B cell (primary cell): ENCODE measurements around the gene CAPZA1. TPM values are rescaled to one million over a fixed set of nuclear protein-coding genes. Genes with fewer than 3 reads are reported as not detected.

Source experiments
- ATAC-seq: fragments of 200-7000 bp; cut with Tn5 transposase; one replicate; pipeline ENCODE4 v1.10.0; 2021; ENCODE audit warnings: low read depth, mild to moderate bottlenecking, moderate number of reproducible peaks, moderate library complexity
- CTCF ChIA-PET: fragments of 350-600 bp; sonication (Branson Sonifier 250); formaldehyde crosslinking; loops from one replicate; lab custom pipeline; 2021; ENCODE audit warnings: antibody characterized with exemption, inconsistent platforms; lab: Charles Lee
- POLR2A ChIA-PET: fragments of 350-600 bp; sonication (Branson Sonifier 250); formaldehyde crosslinking; loops from one replicate; lab custom pipeline; 2021; ENCODE audit warnings: antibody characterized with exemption; lab: Charles Lee
- DNase-seq: peaks from one replicate; pipeline ENCODE4 v3.0.0; 2013
- H2AFZ ChIP-seq: 2 replicates; pipeline ENCODE4 v1.6.1; 2012; ENCODE audit warnings: mild to moderate bottlenecking, low read depth, low read length; ENCODE audit not compliant: insufficient read depth, poor library complexity, severe bottlenecking
- H3K27ac ChIP-seq, 2 donors: 1 replicate in 1 of 2; 2 replicates in 1 of 2; pipeline ENCODE4 v1.5.1; 2012 to 2013; ENCODE audit warnings: low read length in 2 of 2, mild to moderate bottlenecking in 2 of 2, moderate library complexity in 1 of 2
- H3K27me3 ChIP-seq, 4 experiments: fragments of 200-600 bp in 1 of 4; sonication (generic) in 1 of 4; replicated peaks in 1 of 4; 1 replicate in 2 of 4; 2 replicates in 2 of 4; pipeline versions ENCODE4 v1.6.1 to v1.7.0; 2013 to 2016; ENCODE audit warnings: low read length in 3 of 4, mild to moderate bottlenecking in 2 of 4, mixed read lengths in 1 of 4, moderate library complexity in 1 of 4; ENCODE audit not compliant: insufficient read depth in 4 of 4, control insufficient read depth in 3 of 4; ENCODE audit errors: control extremely low read depth in 1 of 4
- H3K36me3 ChIP-seq, 2 experiments: replicated peaks in 1 of 2; 1 replicate in 1 of 2; 2 replicates in 1 of 2; pipeline versions ENCODE4 v1.6.1 to v1.7.1; 2013; ENCODE audit warnings: low read length in 1 of 2; ENCODE audit not compliant: insufficient read depth in 2 of 2, control insufficient read depth in 1 of 2; ENCODE audit errors: control extremely low read depth in 1 of 2, extremely low read depth in 1 of 2
- H3K4me1 ChIP-seq, 2 donors: fragments of 200-600 bp in 1 of 2; sonication (generic) in 1 of 2; 1 replicate in 1 of 2; 2 replicates in 1 of 2; pipeline versions ENCODE4 v1.5.1 to v1.6.1; 2013 to 2017; ENCODE audit warnings: low read length in 2 of 2; ENCODE audit not compliant: control insufficient read depth in 2 of 2, insufficient read depth in 2 of 2
- H3K4me2 ChIP-seq: replicated peaks from 2 replicates; pipeline ENCODE3; 2012; ENCODE audit warnings: mild to moderate bottlenecking, low read depth, low read length; ENCODE audit not compliant: poor library complexity, severe bottlenecking
- H3K4me3 ChIP-seq, 5 experiments: fragments of 200-600 bp in 1 of 5; sonication (generic) in 1 of 5; 1 replicate in 3 of 5; 2 replicates in 2 of 5; pipeline versions ENCODE4 v1.5.1 to v1.7.0; 2011 to 2016; ENCODE audit warnings: low read length in 4 of 5, mild to moderate bottlenecking in 4 of 5, low read depth in 2 of 5, control low read depth in 1 of 5, moderate library complexity in 1 of 5; ENCODE audit not compliant: insufficient read depth in 1 of 5; ENCODE audit errors: control extremely low read depth in 1 of 5, extremely low read depth in 1 of 5
- H3K79me2 ChIP-seq: fragments of 200-600 bp; sonication (generic); one replicate; pipeline ENCODE4 v1.6.0; 2016; ENCODE audit warnings: low read length; ENCODE audit not compliant: control insufficient read depth, insufficient read depth
- H3K9ac ChIP-seq: fragments of 200-600 bp; sonication (generic); 2 replicates; pipeline ENCODE4 v1.6.1; 2017; ENCODE audit warnings: mild to moderate bottlenecking, low read length, moderate library complexity
- H3K9me3 ChIP-seq, 3 donors: one replicate each; pipeline versions ENCODE4 v1.6.1 to v1.7.1; 2013; ENCODE audit warnings: low read length in 2 of 3; ENCODE audit not compliant: control insufficient read depth in 2 of 3, insufficient read depth in 1 of 3; ENCODE audit errors: control extremely low read depth in 1 of 3
- H4K20me1 ChIP-seq: 2 replicates; pipeline ENCODE4 v1.6.0; 2012; ENCODE audit warnings: mild to moderate bottlenecking, low read length; ENCODE audit not compliant: insufficient read depth, control insufficient read depth, poor library complexity, severe bottlenecking
- H3K27ac Mint-ChIP-seq: one replicate; pipeline ENCODE4 v1.8.0; 2021; ENCODE audit warnings: mixed read lengths
- H3K27me3 Mint-ChIP-seq: one replicate; pipeline ENCODE4 v1.8.0; 2021; ENCODE audit warnings: mixed read lengths
- H3K4me1 Mint-ChIP-seq: one replicate; pipeline ENCODE4 v1.8.0; 2021; ENCODE audit warnings: mixed read lengths
- H3K4me3 Mint-ChIP-seq: one replicate; pipeline ENCODE4 v1.8.0; 2021; ENCODE audit warnings: mixed read lengths
- H3K9me3 Mint-ChIP-seq: one replicate; pipeline ENCODE4 v1.8.0; 2022; ENCODE audit warnings: mixed read lengths; ENCODE audit not compliant: insufficient read depth
- EZH2 ChIP-seq: IDR thresholded peaks from 2 replicates; pipeline ENCODE4 v1.6.1; 2012; ENCODE audit warnings: borderline replicate concordance, low read depth, mild to moderate bottlenecking, moderate library complexity, low read length; ENCODE audit not compliant: insufficient read depth, poor library complexity, severe bottlenecking
- WGBS: methylation state at CpG from one replicate; pipeline ENCODE4 v1.1.5; 2013; ENCODE audit warnings: missing lambda C conversion rate; ENCODE audit not compliant: insufficient coverage; 5-methylcytosine and 5-hydroxymethylcytosine counted together
- intact Hi-C: fragments of 100-400 bp; cut with micrococcal nuclease; formaldehyde crosslinking; loops from one replicate; pipeline ENCODE4 v1.10.0; 2022
- polyA plus RNA-seq: library from polyadenylated mRNA; depleted of rRNA; stranded (reverse); fragments of >200 nt; gene quantifications from 2 replicates; pipeline ENCODE4 v1.2.3, GENCODE V29; 2012
- total RNA-seq, 2 donors: library from RNA; stranded (reverse); fragments of 120-200 nt in 1 of 2; gene quantifications; 1 replicate in 1 of 2; 2 replicates in 1 of 2; pipeline versions ENCODE4 v1.2.3 to v1.2.4, GENCODE V29; 2013 to 2022
- TF ChIP-seq, protein P1 (sequence below): fragments of 200-600 bp; IDR thresholded peaks from one replicate; pipeline ENCODE4 v1.8.0; 2022; ENCODE audit warnings: antibody characterized with exemption, mild to moderate bottlenecking

CAPZA1 gene
- total and polyA plus RNA-seq, 2 donors (not counting 1 experiment from before 2014, with no cell fraction given): 52.2 to 172 TPM

DNA sequence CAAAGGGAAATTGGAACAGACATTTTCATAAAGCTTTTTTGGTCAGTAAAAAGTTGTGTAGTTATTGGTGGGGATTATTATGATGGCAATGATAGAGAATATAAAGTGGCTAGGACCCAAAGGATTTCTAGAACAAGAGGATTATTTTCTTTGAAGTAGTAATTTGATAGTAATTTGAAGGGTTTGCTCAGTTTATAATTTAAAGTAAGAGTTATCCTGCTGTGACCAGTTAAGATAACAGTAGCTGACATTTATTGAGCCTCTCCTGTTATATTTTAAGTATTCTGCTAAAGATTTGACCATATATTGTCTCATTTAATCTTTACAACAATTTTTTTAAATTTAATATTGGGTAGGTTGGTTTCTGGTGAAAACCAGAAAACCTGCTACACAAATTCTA, 14.7 kb downstream of the CAPZA1 start:
- Histone ChIP-seq H3K36me3 (peaks cover 6 to 46% of the 10 kb centered on the region in 2 experiments), H3K9me3 (no peaks in the 10 kb centered on the region), H3K4me1 (peaks cover 20 to 53% of the 10 kb centered on the region in 2 donors), H2AFZ (no peak overlapping the region), H3K9ac (no peak overlapping the region), H3K27ac (peak overlapping the region in 1 of 2 donors; percentile 60), H3K4me3 (no peak overlapping the region), H4K20me1 (peaks cover 76% of the 10 kb centered on the region), H3K79me2 (peaks cover 97% of the 10 kb centered on the region), H3K27me3 (no peaks in the 10 kb centered on the region), H3K4me2 (peak overlapping the region; percentile 21)
- no peak for ATAC-seq
- Mint-ChIP-seq H3K4me1 (peaks cover 67% of the 10 kb centered on the region), H3K4me3 (peak overlapping the region; percentile 26), H3K27ac (peak overlapping the region; percentile 68), H3K9me3 (no peaks in the 10 kb centered on the region), H3K27me3 (no peaks in the 10 kb centered on the region)
- no peak for DNase-seq
- intact Hi-C loops: no loop called here
- TF ChIP-seq, protein P1, sequence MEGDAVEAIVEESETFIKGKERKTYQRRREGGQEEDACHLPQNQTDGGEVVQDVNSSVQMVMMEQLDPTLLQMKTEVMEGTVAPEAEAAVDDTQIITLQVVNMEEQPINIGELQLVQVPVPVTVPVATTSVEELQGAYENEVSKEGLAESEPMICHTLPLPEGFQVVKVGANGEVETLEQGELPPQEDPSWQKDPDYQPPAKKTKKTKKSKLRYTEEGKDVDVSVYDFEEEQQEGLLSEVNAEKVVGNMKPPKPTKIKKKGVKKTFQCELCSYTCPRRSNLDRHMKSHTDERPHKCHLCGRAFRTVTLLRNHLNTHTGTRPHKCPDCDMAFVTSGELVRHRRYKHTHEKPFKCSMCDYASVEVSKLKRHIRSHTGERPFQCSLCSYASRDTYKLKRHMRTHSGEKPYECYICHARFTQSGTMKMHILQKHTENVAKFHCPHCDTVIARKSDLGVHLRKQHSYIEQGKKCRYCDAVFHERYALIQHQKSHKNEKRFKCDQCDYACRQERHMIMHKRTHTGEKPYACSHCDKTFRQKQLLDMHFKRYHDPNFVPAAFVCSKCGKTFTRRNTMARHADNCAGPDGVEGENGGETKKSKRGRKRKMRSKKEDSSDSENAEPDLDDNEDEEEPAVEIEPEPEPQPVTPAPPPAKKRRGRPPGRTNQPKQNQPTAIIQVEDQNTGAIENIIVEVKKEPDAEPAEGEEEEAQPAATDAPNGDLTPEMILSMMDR: no peak
- no peak for TF ChIP-seq EZH2
- ChIA-PET CTCF (no interaction called here), POLR2A (interaction anchor here (0.7 kb wide), 1 partner anchor 12 kb away, joined by 3 read pairs; no protein-coding TSS in a partner anchor)

DNA sequence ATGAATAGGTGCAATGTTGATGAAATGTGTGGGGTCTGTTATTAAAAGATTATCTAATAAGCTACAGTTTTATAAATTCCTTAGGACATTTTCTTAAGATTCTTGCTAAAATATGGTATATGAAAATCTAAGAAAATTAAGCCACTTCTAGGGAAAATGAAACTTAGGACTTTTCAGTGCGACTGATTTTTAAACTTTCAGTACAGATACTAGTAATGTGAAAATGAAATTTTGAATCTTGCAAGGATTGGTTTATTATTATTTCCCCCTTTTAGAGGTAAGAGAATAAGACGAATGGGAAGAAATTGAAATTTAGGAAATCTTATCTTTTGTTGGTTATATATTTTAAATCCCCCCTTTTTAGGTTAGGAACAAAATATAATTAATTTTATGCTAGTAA, 16.4 kb downstream of the CAPZA1 start:
- Histone ChIP-seq H3K27ac (peak overlapping the region in 1 of 2 donors; percentile 60), H3K4me2 (peak overlapping the region; percentile 21), H2AFZ (no peak overlapping the region), H3K4me1 (peaks cover 17 to 49% of the 10 kb centered on the region in 2 donors), H3K9ac (no peak overlapping the region), H3K79me2 (peaks cover 87% of the 10 kb centered on the region), H3K9me3 (no peaks in the 10 kb centered on the region), H4K20me1 (peaks cover 63% of the 10 kb centered on the region), H3K27me3 (no peaks in the 10 kb centered on the region), H3K36me3 (peaks cover 6 to 31% of the 10 kb centered on the region in 2 experiments), H3K4me3 (no peak overlapping the region)
- ATAC-seq: no peak
- no peak for DNase-seq
- no CpG with 5 or more reads among the region's 2 CpGs for WGBS
- no peaks in the 10 kb centered on the region for H3K9me3 Mint-ChIP-seq
- no peaks in the 10 kb centered on the region for H3K27me3 Mint-ChIP-seq
- H3K27ac Mint-ChIP-seq: peak overlapping the region; percentile 0
- H3K4me1 Mint-ChIP-seq: peaks cover 57% of the 10 kb centered on the region
- ChIA-PET POLR2A (interaction anchor here (0.6 kb wide), 1 partner anchor 8 kb away, joined by 4 read pairs; no protein-coding TSS in a partner anchor), CTCF (interaction anchor here (1.3 to 1.5 kb wide), 2 partner anchors 14 to 72 kb away, joined by 3 to 4 read pairs; no protein-coding TSS in a partner anchor)
- intact Hi-C loops: loop anchor here (2.0 kb wide), 1 partner anchor 13 kb away; no protein-coding TSS in a partner anchor
- no peak for TF ChIP-seq EZH2
- TF ChIP-seq, protein P1: no peak
- peak overlapping the region; percentile 30 for H3K4me3 Mint-ChIP-seq
